IPS DF 6.9 (cell line): Measurements from ENCODE around the gene AMELX.

Experiments
- DNase-seq: peaks from one replicate; pipeline ENCODE4 v3.0.0-alpha.2; 2013; ENCODE audit warnings: low read depth, low spot score
- H3K27ac ChIP-seq: one replicate; pipeline ENCODE4 v1.5.1; 2013; ENCODE audit warnings: low read length, control low read depth
- H3K27me3 ChIP-seq: 2 replicates; pipeline ENCODE4 v1.6.1; 2013; ENCODE audit warnings: mild to moderate bottlenecking, low read length; ENCODE audit not compliant: control insufficient read depth, insufficient read depth
- H3K36me3 ChIP-seq: 2 replicates; pipeline ENCODE4 v1.6.1; 2013; ENCODE audit warnings: low read length; ENCODE audit not compliant: control insufficient read depth, insufficient read depth
- H3K4me1 ChIP-seq: 2 replicates; pipeline ENCODE4 v1.6.1; 2013; ENCODE audit warnings: low read length; ENCODE audit not compliant: control insufficient read depth, insufficient read depth
- H3K4me3 ChIP-seq: 2 replicates; pipeline ENCODE4 v1.5.1; 2013; ENCODE audit warnings: mild to moderate bottlenecking, low read length
- H3K9me3 ChIP-seq: 2 replicates; pipeline ENCODE4 v1.6.1; 2013; ENCODE audit warnings: low read length, inconsistent platforms; ENCODE audit not compliant: control insufficient read depth, insufficient read depth
- WGBS: extraction: QIAGEN DNeasy Blood & Tissue Kit; methylation state at CpG from one replicate; pipeline ENCODE4 v1.1.7; 2013; ENCODE audit warnings: mixed read lengths, missing lambda C conversion rate; ENCODE audit not compliant: insufficient read length, insufficient coverage; 5-methylcytosine and 5-hydroxymethylcytosine counted together

Gene AMELX

DNA sequence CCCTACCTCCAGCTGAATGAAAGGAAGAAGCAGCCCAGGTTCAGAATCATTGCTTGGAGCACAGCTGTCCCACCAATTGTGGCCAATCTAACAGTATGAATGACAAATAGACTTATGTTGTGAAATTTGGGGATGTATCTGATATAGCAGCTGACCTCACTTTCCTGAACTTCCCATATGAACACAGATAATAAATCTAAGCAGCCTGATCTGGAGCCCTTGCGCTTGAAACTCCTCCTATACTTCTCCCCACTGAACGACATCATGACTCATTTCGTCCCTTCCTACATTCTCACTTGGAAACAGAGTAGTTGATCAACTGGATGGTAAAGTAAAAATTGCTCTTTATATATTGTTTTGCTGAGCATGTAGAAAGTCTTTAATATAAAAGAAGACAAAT is 24.2 kb upstream of the AMELX start:
- no peak for DNase-seq
- H3K36me3 ChIP-seq, result no peaks in the 10 kb centered on the region
- no peak overlapping the region for H3K27ac ChIP-seq
- no peaks in the 10 kb centered on the region for H3K9me3 ChIP-seq
- no peak overlapping the region for H3K4me3 ChIP-seq
- H3K27me3 ChIP-seq, result no peaks in the 10 kb centered on the region
- H3K4me1 ChIP-seq, result no peaks in the 10 kb centered on the region
- WGBS, result no CpG with 5 or more reads among the region's 3 CpGs

DNA sequence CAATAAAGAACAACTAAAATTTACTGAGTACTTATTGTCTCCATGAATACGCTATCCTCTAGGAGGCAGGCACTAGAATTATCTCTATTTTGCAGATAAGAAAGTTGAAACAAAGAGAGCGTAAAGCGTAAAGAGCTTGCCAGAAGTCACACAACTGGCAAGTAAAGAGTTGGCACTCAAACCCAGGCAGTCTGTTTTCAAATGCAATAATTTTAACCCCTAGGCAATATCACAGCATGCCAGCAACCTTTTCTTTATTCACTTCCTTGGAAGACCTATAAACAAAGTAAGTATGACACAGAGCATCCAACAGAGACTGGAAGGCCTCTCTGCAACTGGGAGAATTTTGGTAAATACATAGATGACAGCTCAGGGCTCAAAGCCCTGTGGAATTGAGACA is 23.2 kb upstream of the AMELX start:
- WGBS, result no CpG with 5 or more reads among the region's 3 CpGs
- H3K36me3 ChIP-seq, result no peaks in the 10 kb centered on the region
- H3K4me3 ChIP-seq, result no peak overlapping the region
- no peak overlapping the region for H3K27ac ChIP-seq
- H3K4me1 ChIP-seq, result no peaks in the 10 kb centered on the region
- DNase-seq, result no peak
- H3K27me3 ChIP-seq, result no peaks in the 10 kb centered on the region
- no peaks in the 10 kb centered on the region for H3K9me3 ChIP-seq

DNA sequence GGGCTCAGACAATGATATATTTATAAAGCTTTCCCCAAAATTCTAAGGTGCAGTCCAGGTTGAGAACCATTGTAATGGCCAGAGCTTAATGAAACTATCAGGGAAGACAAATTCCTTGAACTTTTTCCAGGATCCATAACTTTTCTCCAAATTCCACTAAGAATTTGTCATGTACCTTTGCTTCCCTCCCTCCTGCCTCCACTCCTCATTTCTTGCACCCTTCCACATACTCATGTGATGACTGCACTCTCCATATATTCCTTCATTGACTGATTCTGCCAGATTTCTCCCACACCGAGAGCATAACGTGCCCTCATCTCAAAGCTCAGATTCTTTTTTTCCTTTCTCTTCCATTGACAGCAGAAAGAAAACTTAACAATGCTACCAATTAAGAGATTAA is 20.9 kb upstream of the AMELX start:
- no peak for DNase-seq
- WGBS, result no CpG with 5 or more reads among the region's 2 CpGs

DNA sequence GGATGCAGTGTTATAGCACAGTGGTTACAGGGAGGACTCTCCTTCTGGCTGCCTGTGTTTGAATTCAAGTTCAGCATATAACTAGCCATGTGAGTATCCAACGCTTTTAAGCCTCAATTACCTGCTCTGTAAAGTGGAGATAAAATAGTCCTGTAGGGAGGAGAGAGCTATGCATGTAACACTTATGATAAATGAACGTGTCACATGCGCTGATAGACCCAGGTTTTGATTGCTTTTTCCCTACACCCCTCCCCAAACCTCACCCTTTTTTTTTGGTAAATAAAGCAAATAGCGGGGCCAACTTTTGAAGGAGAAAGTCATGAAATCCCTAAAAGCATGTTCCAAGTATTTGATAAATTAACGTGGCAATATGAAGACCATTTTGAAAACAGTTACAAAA is 20.4 kb upstream of the AMELX start:
- no peak for DNase-seq
- H3K27me3 ChIP-seq, result no peaks in the 10 kb centered on the region
- H3K36me3 ChIP-seq, result no peaks in the 10 kb centered on the region
- H3K27ac ChIP-seq, result no peak overlapping the region
- H3K4me1 ChIP-seq, result no peaks in the 10 kb centered on the region
- no peak overlapping the region for H3K4me3 ChIP-seq
- no peaks in the 10 kb centered on the region for H3K9me3 ChIP-seq
- WGBS, result no CpG with 5 or more reads among the region's 5 CpGs

More for the DNA sequence above, 20.9 kb upstream of the AMELX start:
- Histone ChIP-seq H3K27ac (no peak overlapping the region), H3K36me3 (no peaks in the 10 kb centered on the region), H3K9me3 (no peaks in the 10 kb centered on the region), H3K27me3 (no peaks in the 10 kb centered on the region), H3K4me1 (no peaks in the 10 kb centered on the region), H3K4me3 (no peak overlapping the region)

DNA sequence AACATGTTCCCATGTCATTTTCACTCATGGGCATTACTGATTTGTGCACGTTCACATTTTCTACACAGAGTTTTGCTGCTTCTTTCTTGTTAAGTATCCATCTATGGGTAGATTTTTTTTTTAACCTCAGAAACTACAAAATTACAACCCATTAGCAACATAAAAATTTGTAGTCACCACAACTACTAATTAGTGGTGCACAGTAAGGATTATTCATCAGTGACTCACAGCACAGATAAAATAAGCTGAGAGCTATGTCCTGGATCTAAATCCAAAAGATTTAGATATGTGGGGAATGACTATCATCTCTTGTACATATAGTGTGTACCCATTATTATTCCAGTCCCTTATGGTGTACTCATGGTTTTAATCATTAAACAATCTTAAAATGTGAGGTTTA is 19.7 kb upstream of the AMELX start:
- DNase-seq, result no peak
- H3K9me3 ChIP-seq, result no peaks in the 10 kb centered on the region
- no peaks in the 10 kb centered on the region for H3K36me3 ChIP-seq
- H3K27me3 ChIP-seq, result no peaks in the 10 kb centered on the region
- no peaks in the 10 kb centered on the region for H3K4me1 ChIP-seq
- no CpG with 5 or more reads among the region's 1 CpG for WGBS
- H3K27ac ChIP-seq, result no peak overlapping the region
- H3K4me3 ChIP-seq, result no peak overlapping the region

DNA sequence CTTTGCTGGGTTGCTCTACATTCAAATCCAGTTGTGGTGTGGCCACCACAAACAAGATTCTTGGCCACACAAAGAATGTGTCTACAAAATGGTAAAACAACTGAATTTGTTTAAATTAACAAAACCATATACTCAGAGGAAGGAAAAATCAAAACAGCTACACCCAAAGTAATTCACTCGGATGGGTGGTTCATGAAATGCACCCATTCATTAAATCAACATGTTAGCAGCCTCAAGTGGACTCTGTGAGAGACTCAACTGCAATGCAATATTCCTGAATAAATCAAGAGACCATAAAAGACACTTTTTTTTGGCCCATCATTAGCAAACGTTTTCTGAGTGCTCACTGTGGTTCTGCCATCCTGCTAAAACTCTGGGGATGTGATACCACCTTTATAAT is 11.2 kb upstream of the AMELX start:
- Histone ChIP-seq H3K4me1 (no peaks in the 10 kb centered on the region), H3K4me3 (no peak overlapping the region), H3K27ac (no peak overlapping the region), H3K36me3 (no peaks in the 10 kb centered on the region), H3K9me3 (no peaks in the 10 kb centered on the region), H3K27me3 (no peaks in the 10 kb centered on the region)
- WGBS, result no CpG with 5 or more reads among the region's 2 CpGs
- DNase-seq, result no peak

DNA sequence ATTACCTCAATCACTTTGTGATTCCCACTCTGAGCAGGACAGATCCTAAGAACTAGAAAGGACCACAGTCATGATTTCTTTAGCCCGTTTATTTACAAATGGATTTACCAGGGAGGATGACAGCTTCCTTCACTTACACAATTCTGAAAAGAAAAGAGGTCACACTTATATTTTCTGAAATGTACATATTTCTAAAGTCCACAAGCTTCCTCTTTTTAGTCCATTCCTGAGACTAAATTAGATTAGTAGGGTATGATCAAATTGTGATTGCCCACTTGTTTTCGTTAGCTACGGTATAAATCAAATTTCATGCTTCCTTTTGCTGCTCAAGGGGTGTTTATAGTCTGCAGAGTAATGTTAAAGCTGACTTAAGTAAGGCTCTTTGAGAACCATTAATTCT is 7.6 kb upstream of the AMELX start:
- H3K27me3 ChIP-seq, result no peaks in the 10 kb centered on the region

DNA sequence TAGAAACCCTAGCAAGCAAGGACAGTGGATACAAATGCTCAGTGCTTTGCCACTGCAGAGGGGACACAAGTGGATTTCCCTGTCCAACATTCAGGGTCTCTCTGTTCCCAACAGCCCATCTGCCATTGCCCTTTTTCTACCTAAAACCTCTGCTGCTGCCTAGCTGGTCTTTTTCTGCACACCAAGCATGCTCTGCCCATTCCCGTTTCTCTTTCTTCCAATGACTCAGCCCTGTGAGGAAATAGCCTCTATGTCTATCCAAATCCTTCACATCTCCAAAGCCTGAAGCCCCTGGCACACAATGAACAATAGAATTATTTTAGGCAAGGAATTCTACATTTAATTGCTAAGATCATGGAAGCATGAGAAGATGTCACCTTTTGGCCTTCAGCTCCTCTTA is 5.7 kb upstream of the AMELX start:
- no peaks in the 10 kb centered on the region for H3K27me3 ChIP-seq
- H3K9me3 ChIP-seq, result no peaks in the 10 kb centered on the region
- H3K4me1 ChIP-seq, result no peaks in the 10 kb centered on the region
- no peaks in the 10 kb centered on the region for H3K36me3 ChIP-seq
- H3K27ac ChIP-seq, result no peak overlapping the region
- H3K4me3 ChIP-seq, result no peak overlapping the region
- no CpG with 5 or more reads among the region's 1 CpG for WGBS
- no peak for DNase-seq

More for the DNA sequence above, 7.6 kb upstream of the AMELX start:
- no peak overlapping the region for H3K4me3 ChIP-seq
- no peak overlapping the region for H3K27ac ChIP-seq
- DNase-seq, result no peak
- H3K36me3 ChIP-seq, result no peaks in the 10 kb centered on the region
- no peaks in the 10 kb centered on the region for H3K9me3 ChIP-seq
- no CpG with 5 or more reads among the region's 3 CpGs for WGBS
- H3K4me1 ChIP-seq, result no peaks in the 10 kb centered on the region

DNA sequence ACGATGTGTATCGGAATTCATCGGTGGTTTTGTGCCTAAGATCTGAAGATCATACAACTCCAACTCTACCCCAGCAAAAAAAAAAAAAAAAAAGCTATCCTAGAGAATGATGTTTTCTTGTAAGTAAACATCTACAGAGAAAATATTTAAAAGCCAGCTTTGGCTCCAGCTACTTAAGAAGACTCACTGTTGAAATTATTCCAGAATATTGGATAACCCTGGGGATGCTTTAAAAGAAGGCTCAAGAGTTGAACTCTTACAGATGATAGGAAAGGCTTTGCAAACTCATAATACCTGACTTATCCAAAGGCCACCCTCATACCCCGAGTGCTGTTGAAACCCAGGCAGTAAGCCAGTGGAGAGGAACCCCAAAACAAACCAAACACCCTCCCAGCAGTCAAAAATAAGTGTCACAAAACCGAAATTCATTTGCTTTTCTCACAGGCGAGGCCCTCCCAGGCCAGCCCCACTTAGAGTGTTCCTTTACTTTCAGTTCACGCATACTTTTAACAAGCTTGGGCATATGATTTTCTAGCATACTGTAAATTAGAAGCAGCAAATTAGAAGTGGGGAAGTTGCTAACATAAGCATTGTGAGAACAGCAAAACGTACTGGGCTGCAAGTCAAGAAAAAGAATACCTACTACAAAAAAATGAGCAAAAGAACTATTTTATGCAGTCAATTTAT is 2.7 kb upstream of the AMELX start:
- Histone ChIP-seq H3K9me3 (no peaks in the 10 kb centered on the region), H3K36me3 (no peaks in the 10 kb centered on the region), H3K27ac (no peak overlapping the region), H3K4me1 (no peaks in the 10 kb centered on the region), H3K4me3 (no peak overlapping the region), H3K27me3 (no peaks in the 10 kb centered on the region)
- DNase-seq, result no peak
- no CpG with 5 or more reads among the region's 8 CpGs for WGBS

DNA sequence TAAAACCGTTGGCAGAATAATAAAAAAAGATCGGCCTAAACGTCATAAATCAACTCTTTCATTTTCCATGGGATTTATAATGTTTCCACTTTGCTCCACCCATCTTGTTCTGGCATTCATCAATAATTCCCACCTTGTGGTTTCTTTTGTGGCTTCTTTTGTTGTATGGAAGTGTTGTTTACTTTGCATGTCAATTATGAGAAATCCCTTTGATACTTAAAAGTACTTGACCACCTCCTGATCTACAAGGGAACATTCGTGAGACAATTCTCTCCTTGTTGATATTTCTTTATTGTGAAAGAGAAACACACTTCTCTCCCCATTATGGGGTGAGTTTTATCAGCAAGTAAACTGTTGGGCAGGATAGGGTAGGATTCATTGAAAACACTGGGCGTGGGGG is 2.8 kb downstream of the AMELX start:
- no CpG with 5 or more reads among the region's 5 CpGs for WGBS
- H3K27me3 ChIP-seq, result no peaks in the 10 kb centered on the region
- H3K36me3 ChIP-seq, result no peaks in the 10 kb centered on the region
- H3K4me3 ChIP-seq, result no peak overlapping the region
- H3K9me3 ChIP-seq, result no peaks in the 10 kb centered on the region
- DNase-seq, result no peak
- no peaks in the 10 kb centered on the region for H3K4me1 ChIP-seq
- H3K27ac ChIP-seq, result no peak overlapping the region

DNA sequence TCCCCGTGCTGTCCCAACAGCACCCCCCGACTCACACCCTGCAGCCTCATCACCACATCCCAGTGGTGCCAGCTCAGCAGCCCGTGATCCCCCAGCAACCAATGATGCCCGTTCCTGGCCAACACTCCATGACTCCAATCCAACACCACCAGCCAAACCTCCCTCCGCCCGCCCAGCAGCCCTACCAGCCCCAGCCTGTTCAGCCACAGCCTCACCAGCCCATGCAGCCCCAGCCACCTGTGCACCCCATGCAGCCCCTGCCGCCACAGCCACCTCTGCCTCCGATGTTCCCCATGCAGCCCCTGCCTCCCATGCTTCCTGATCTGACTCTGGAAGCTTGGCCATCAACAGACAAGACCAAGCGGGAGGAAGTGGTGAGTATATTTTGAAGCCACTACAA is 5.4 kb downstream of the AMELX start:
- Histone ChIP-seq H3K27me3 (no peaks in the 10 kb centered on the region), H3K9me3 (no peaks in the 10 kb centered on the region), H3K36me3 (no peaks in the 10 kb centered on the region), H3K4me3 (no peak overlapping the region), H3K27ac (no peak overlapping the region), H3K4me1 (no peaks in the 10 kb centered on the region)
- no CpG with 5 or more reads among the region's 9 CpGs for WGBS
- no peak for DNase-seq
